ES-I3 (cell line): ENCODE data around the gene MMP25.

Experiments
- H3K36me3 ChIP-seq: 2 replicates; pipeline ENCODE4 v1.6.1; 2013; ENCODE audit warnings: mild to moderate bottlenecking, low read length, control low read depth, moderate library complexity; ENCODE audit not compliant: insufficient read depth
- H3K4me1 ChIP-seq: 2 replicates; pipeline ENCODE4 v1.6.1; 2013; ENCODE audit warnings: mild to moderate bottlenecking, control low read depth, low read length; ENCODE audit not compliant: insufficient read depth
- H3K9ac ChIP-seq: 2 replicates; pipeline ENCODE4 v1.6.1; 2013; ENCODE audit warnings: low read depth, mild to moderate bottlenecking, low read length, moderate library complexity
- H3K9me3 ChIP-seq: 2 replicates; pipeline ENCODE4 v1.6.1; 2013; ENCODE audit warnings: mild to moderate bottlenecking, low read length, moderate library complexity; ENCODE audit not compliant: control insufficient read depth, insufficient read depth

Gene MMP25

GRCh38 chr16:3088925-3089716 is 42.8 kb downstream of the MMP25 start:
- Histone ChIP-seq H3K4me1 (peaks cover 12% of the 10 kb centered on the region; the same call in 1 of the 2 replicates), H3K36me3 (peaks cover 9% of the 10 kb centered on the region; the same call in 1 of the 2 replicates), H3K9me3 (no peaks in the 10 kb centered on the region), H3K9ac (no peak overlapping the region)

- Histone ChIP-seq H3K4me1 (peaks cover 12% of the 10 kb centered on the region; the same call in 1 of the 2 replicates), H3K9ac (no peak overlapping the region), H3K36me3 (peaks cover 9% of the 10 kb centered on the region; the same call in 1 of the 2 replicates), H3K9me3 (no peaks in the 10 kb centered on the region)
Observed at GRCh38 chr16:3089717-3090592, 43.6 kb downstream of the MMP25 start.

- no peaks in the 10 kb centered on the region for H3K9me3 ChIP-seq
- peaks cover 18% of the 10 kb centered on the region for H3K4me1 ChIP-seq
- H3K36me3 ChIP-seq = peaks cover 9% of the 10 kb centered on the region; the same call in 1 of the 2 replicates
- H3K9ac ChIP-seq = no peak overlapping the region
Observed at GRCh38 chr16:3091551-3091950, 45.2 kb downstream of the MMP25 start.

- Histone ChIP-seq H3K9me3 (no peaks in the 10 kb centered on the region), H3K4me1 (peaks cover 18% of the 10 kb centered on the region), H3K36me3 (peaks cover 9% of the 10 kb centered on the region; the same call in 1 of the 2 replicates)
Observed at GRCh38 chr16:3092501-3092941, 46.2 kb downstream of the MMP25 start.

GRCh38 chr16:3094289-3095027 is 48.1 kb downstream of the MMP25 start:
- Histone ChIP-seq H3K36me3 (peaks cover 9% of the 10 kb centered on the region; the same call in 1 of the 2 replicates), H3K9ac (no peak overlapping the region), H3K4me1 (peaks cover 17% of the 10 kb centered on the region), H3K9me3 (no peaks in the 10 kb centered on the region)

More at GRCh38 chr16:3092501-3092941, 46.2 kb downstream of the MMP25 start:
- no peak overlapping the region for H3K9ac ChIP-seq

GRCh38 chr16:3095869-3096268 is 49.5 kb downstream of the MMP25 start:
- peaks cover 21% of the 10 kb centered on the region for H3K4me1 ChIP-seq
- no peak overlapping the region for H3K9ac ChIP-seq
- no peaks in the 10 kb centered on the region for H3K9me3 ChIP-seq
- peaks cover 7% of the 10 kb centered on the region; the same call in 1 of the 2 replicates for H3K36me3 ChIP-seq

GRCh38 chr16:3096362-3096761 is 50.0 kb downstream of the MMP25 start:
- Histone ChIP-seq H3K9me3 (no peaks in the 10 kb centered on the region), H3K4me1 (peaks cover 26% of the 10 kb centered on the region), H3K9ac (no peak overlapping the region), H3K36me3 (peaks cover 6% of the 10 kb centered on the region; the same call in 1 of the 2 replicates)

GRCh38 chr16:3097266-3097665 is 50.9 kb downstream of the MMP25 start:
- Histone ChIP-seq H3K36me3 (peaks cover 6% of the 10 kb centered on the region; the same call in 1 of the 2 replicates), H3K9ac (peak overlapping the region; percentile 94), H3K9me3 (no peaks in the 10 kb centered on the region), H3K4me1 (peaks cover 26% of the 10 kb centered on the region)

- H3K4me1 ChIP-seq = peaks cover 26% of the 10 kb centered on the region
- H3K9ac ChIP-seq = peak within 1 kb of the TSS; percentile 94
- no peaks in the 10 kb centered on the region for H3K36me3 ChIP-seq
- no peaks in the 10 kb centered on the region for H3K9me3 ChIP-seq
Observed at GRCh38 chr16:3098459-3099394, 52.4 kb downstream of the MMP25 start, which contains the start of gene ZSCAN10. ZSCAN10 (minus strand) TSS chr16:3099294; CDS start chr16:3092937, 6,357 bp downstream.

GRCh38 chr16:3099395-3099731 is 53.0 kb downstream of the MMP25 start:
- Histone ChIP-seq H3K9ac (peak overlapping the region; percentile 94), H3K36me3 (no peaks in the 10 kb centered on the region), H3K9me3 (no peaks in the 10 kb centered on the region), H3K4me1 (peaks cover 26% of the 10 kb centered on the region)

- Histone ChIP-seq H3K9ac (peak overlapping the region; percentile 94), H3K36me3 (no peaks in the 10 kb centered on the region), H3K9me3 (no peaks in the 10 kb centered on the region), H3K4me1 (peaks cover 26% of the 10 kb centered on the region)
Observed at GRCh38 chr16:3099732-3100499, 53.6 kb downstream of the MMP25 start.

- Histone ChIP-seq H3K9me3 (no peaks in the 10 kb centered on the region), H3K36me3 (no peaks in the 10 kb centered on the region), H3K9ac (peak overlapping the region; percentile 52), H3K4me1 (peaks cover 27% of the 10 kb centered on the region)
Observed at GRCh38 chr16:3101018-3101840, 54.9 kb downstream of the MMP25 start.
